Measurements from ENCODE around the gene NOP16. TPM values are rescaled to one million over a fixed set of nuclear protein-coding genes. Genes with fewer than 3 reads are reported as not detected.

The NOP16 gene
- polyA plus RNA-seq, 2 of the 4 experiments (the other 2 are of a cell fraction): 90.7 to 127 TPM

- WGBS (ENCODE audit: missing lambda C conversion rate): 75% methylated on average over 54 of the region's 108 CpGs
- TF ChIP-seq TP53 (CRISPR knock-in tag; IDR thresholded peaks at IDR 0.05): no peak
- no peak for TF ChIP-seq CEBPB (IDR thresholded peaks at IDR 0.05)
- TF ChIP-seq ZC3H11A (IDR thresholded peaks at IDR 0.05): no peak
- no peak for TF ChIP-seq ESRRA (IDR thresholded peaks at IDR 0.05; ENCODE audit: borderline replicate concordance, low read length)
- no peak for TF ChIP-seq HEYL (CRISPR knock-in tag; IDR thresholded peaks at IDR 0.05)
- TF ChIP-seq, protein P1, sequence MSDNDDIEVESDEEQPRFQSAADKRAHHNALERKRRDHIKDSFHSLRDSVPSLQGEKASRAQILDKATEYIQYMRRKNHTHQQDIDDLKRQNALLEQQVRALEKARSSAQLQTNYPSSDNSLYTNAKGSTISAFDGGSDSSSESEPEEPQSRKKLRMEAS (IDR thresholded peaks at IDR 0.05): no peak
- no peak for TF ChIP-seq POLR2AphosphoS2 (conservative IDR thresholded peaks at IDR 0.05; ENCODE audit: low read length)
- no peak for TF ChIP-seq RAD21 (conservative IDR thresholded peaks at IDR 0.05 in 1 of 2, IDR thresholded peaks at IDR 0.05 in 1 of 2)
- no peak for TF ChIP-seq GATA3 (IDR thresholded peaks at IDR 0.05; ENCODE audit: borderline replicate concordance)
- TF ChIP-seq HOXA7 (CRISPR knock-in tag; IDR thresholded peaks at IDR 0.05): no peak
- peak within 1 kb of the TSS; percentile 69 for H3K4me2 ChIP-seq
- CTCF ChIA-PET: no interaction called here
- no peaks in the 10 kb centered on the region for H3K9me3 ChIP-seq
- ATAC-seq (no peak), DNase-seq (ENCODE audit: low read depth in 1 of 2, low spot score in 1 of 2) (no peak), FAIRE-seq (no peak)
- H3K4me1 ChIP-seq: peaks cover 4% of the 10 kb centered on the region; the same call in 1 of the 3 replicates
- POLR2A ChIA-PET: no interaction called here
- H3K4me3 ChIP-seq: peak within 1 kb of the TSS; percentile 38
- H3K27ac ChIP-seq: peak within 1 kb of the TSS; percentile 30 to 50; a peak in 4 of 6 replicates
These were observed 22.8 kb downstream of the NOP16 start, which contains the start of gene ARL10 for GRCh38 chr5:176365351-176366231. Gene ARL10 (plus strand): TSS chr5:176365487. CDS start chr5:176365564, 77 bp downstream.

GRCh38 chr5:176364765-176365350 lies 23.5 kb downstream of the NOP16 start:
- Histone ChIP-seq H3K4me1 (peaks cover 12% of the 10 kb centered on the region; the same call in 1 of the 3 replicates), H3K27ac (peak overlapping the region in 1 of 2 experiments; percentile 50; a peak in 2 of 6 replicates), H3K4me3 (peak overlapping the region; percentile 38; the same call in 2 of the 3 replicates), H3K4me2 (peak overlapping the region; percentile 69), H3K9me3 (no peaks in the 10 kb centered on the region)
- FAIRE-seq: no peak
- TF ChIP-seq ESRRA (IDR thresholded peaks at IDR 0.05; ENCODE audit: borderline replicate concordance, low read length) (no peak), POLR2A (IDR thresholded peaks at IDR 0.05; ENCODE audit: low read length) (no peak), MAFK (IDR thresholded peaks at IDR 0.05; ENCODE audit: partially characterized antibody) (no peak)
- TF ChIP-seq, protein P2, sequence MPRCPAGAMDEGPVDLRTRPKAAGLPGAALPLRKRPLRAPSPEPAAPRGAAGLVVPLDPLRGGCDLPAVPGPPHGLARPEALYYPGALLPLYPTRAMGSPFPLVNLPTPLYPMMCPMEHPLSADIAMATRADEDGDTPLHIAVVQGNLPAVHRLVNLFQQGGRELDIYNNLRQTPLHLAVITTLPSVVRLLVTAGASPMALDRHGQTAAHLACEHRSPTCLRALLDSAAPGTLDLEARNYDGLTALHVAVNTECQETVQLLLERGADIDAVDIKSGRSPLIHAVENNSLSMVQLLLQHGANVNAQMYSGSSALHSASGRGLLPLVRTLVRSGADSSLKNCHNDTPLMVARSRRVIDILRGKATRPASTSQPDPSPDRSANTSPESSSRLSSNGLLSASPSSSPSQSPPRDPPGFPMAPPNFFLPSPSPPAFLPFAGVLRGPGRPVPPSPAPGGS (IDR thresholded peaks at IDR 0.05): no peak
- 84% methylated on average over 28 of the region's 28 CpGs for WGBS (ENCODE audit: missing lambda C conversion rate)
- no peak for DNase-seq (ENCODE audit: low read depth in 1 of 2, low spot score in 1 of 2)
- no peak for ATAC-seq
- ChIA-PET POLR2A (no interaction called here), CTCF (interaction anchor here (0.6 kb wide), 1 partner anchor 866 kb away, joined by 3 read pairs; no protein-coding TSS in a partner anchor)

DNA sequence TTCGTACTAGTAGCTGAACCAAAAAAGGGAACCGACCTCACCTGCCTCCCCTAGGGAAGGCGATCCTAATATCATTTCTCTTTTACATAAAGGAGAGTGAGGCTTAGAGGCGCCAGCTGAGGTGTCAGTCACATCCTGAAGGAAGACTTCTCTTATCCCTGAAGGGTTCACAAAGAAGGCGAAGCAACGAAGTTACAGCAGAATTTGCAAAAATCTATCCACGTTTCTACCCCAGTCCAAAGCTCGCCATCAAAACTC lies 26.2 kb downstream of the NOP16 start:
- CTCF ChIA-PET: interaction anchor here (0.5 to 2.6 kb wide), 6 partner anchors 9 to 1094 kb away, joined by 3 to 6 read pairs (median 4); no protein-coding TSS in a partner anchor
- no peak for DNase-seq (ENCODE audit: low read depth in 1 of 2, low spot score in 1 of 2)

More for the DNA sequence above, 26.2 kb downstream of the NOP16 start:
- TF ChIP-seq GATA3 (IDR thresholded peaks at IDR 0.05; ENCODE audit: borderline replicate concordance) (no peak), NR3C1 (IDR thresholded peaks at IDR 0.05) (no peak), CHD2 (IDR thresholded peaks at IDR 0.05; ENCODE audit: low read length, partially characterized antibody) (no peak), RNF2 (IDR thresholded peaks at IDR 0.05; ENCODE audit: borderline replicate concordance, low read depth) (no peak), RARB (CRISPR knock-in tag; IDR thresholded peaks at IDR 0.05) (no peak), CTCF (IDR thresholded peaks at IDR 0.05) (no peak), HES2 (IDR thresholded peaks at IDR 0.05) (no peak), HOXB5 (CRISPR knock-in tag; IDR thresholded peaks at IDR 0.05) (no peak), HMGXB4 (CRISPR knock-in tag; IDR thresholded peaks at IDR 0.05; ENCODE audit: borderline replicate concordance) (no peak), EHMT2 (IDR thresholded peaks at IDR 0.05; ENCODE audit: low read depth) (no peak), ESRRA (IDR thresholded peaks at IDR 0.05; ENCODE audit: borderline replicate concordance, low read length) (no peak), TP53 (CRISPR knock-in tag; IDR thresholded peaks at IDR 0.05) (no peak), JUNB (IDR thresholded peaks at IDR 0.05) (no peak)
- ATAC-seq (peak; percentile 10 to 23), FAIRE-seq (no peak)
- POLR2A ChIA-PET: interaction anchor here (1.3 to 1.6 kb wide), 2 partner anchors 8 to 175 kb away, joined by 4 to 7 read pairs; partner anchors contain the start of gene RNF44
- WGBS (ENCODE audit: missing lambda C conversion rate): 73% methylated on average over 8 of the region's 8 CpGs
- Histone ChIP-seq H3K4me2 (peak overlapping the region; percentile 93), H3K9me3 (no peaks in the 10 kb centered on the region), H3K4me3 (peak overlapping the region; percentile 90), H3K27ac (peak overlapping the region; percentile 88 to 94), H3K4me1 (peaks cover 15% of the 10 kb centered on the region; the same call in 1 of the 3 replicates)
